ENCODE measurements around the gene PRSS1. TPM values are rescaled to one million over a fixed set of nuclear protein-coding genes. Genes with fewer than 3 reads are reported as not detected.
"Not testable (repeated sequence)": the region's sequence is repeated elsewhere in the genome, so short reads cannot be mapped to it uniquely, and the experiment has no call there.

Gene PRSS1
- total RNA-seq, 1 experiment from 2014 or later, result not detected

DNA sequence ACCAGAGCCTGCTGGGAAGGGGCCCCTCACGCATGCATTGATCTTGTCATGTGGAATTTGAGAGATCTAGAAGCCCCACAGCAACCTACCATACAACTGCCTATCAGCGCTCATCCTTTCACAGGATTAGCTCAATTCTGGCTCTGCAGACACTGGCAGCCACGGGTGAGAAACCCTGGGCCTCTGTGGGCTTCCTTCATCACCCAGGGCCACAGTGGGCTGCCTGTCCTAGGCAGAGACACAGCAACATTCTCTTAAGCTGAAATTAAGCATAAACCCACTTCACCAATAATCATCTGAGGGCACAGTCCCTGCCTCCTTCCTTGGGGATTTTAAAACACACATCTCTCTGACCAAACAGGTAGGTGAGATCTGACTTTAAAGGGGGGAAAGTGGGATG lies 18.2 kb downstream of the PRSS1 start:
- Mint-ChIP-seq H3K36me3 (ENCODE audit: insufficient read depth, unreplicated experiment) (no peaks in the 10 kb centered on the region), H3K4me1 (ENCODE audit: insufficient read depth, unreplicated experiment) (no peaks in the 10 kb centered on the region), H3K4me3 (ENCODE audit: unreplicated experiment) (no peak overlapping the region), H3K9me3 (ENCODE audit: unreplicated experiment) (no peaks in the 10 kb centered on the region), H3K27ac (ENCODE audit: low read depth, unreplicated experiment) (no peak overlapping the region), H3K27me3 (ENCODE audit: insufficient read depth, unreplicated experiment) (peaks cover 86% of the 10 kb centered on the region)
- intact Hi-C loops (cut with micrococcal nuclease), result no loop called here
- BruUV-seq (replicated peaks), result no TSS peak
- DNase-seq (ENCODE audit: unreplicated experiment), result no peak
- ChIA-PET POLR2A (no interaction called here), CTCF (interaction anchor here (0.7 to 2.7 kb wide), 3 partner anchors 16 to 791 kb away, joined by 3 to 9 read pairs (median 4); no protein-coding TSS in a partner anchor)
- TF ChIP-seq CTCF (IDR thresholded peaks at IDR 0.05; ENCODE audit: unreplicated experiment), result no peak

GRCh38 chr7:142767861-142768260 lies 18.6 kb downstream of the PRSS1 start:
- Mint-ChIP-seq H3K4me1 (ENCODE audit: insufficient read depth, unreplicated experiment) (no peaks in the 10 kb centered on the region), H3K4me3 (ENCODE audit: unreplicated experiment) (no peak overlapping the region), H3K36me3 (ENCODE audit: insufficient read depth, unreplicated experiment) (no peaks in the 10 kb centered on the region), H3K9me3 (ENCODE audit: unreplicated experiment) (no peaks in the 10 kb centered on the region), H3K27ac (ENCODE audit: low read depth, unreplicated experiment) (no peak overlapping the region), H3K27me3 (ENCODE audit: insufficient read depth, unreplicated experiment) (peaks cover 82% of the 10 kb centered on the region)
- intact Hi-C loops (cut with micrococcal nuclease), result no loop called here
- no peak for DNase-seq (ENCODE audit: unreplicated experiment)
- TF ChIP-seq CTCF (IDR thresholded peaks at IDR 0.05; ENCODE audit: unreplicated experiment), result no peak
- POLR2A ChIA-PET, result no interaction called here
- CTCF ChIA-PET, result interaction anchor here (0.7 to 5.8 kb wide), 4 partner anchors 15 to 792 kb away, joined by 3 to 35 read pairs (median 6); no protein-coding TSS in a partner anchor
- BruUV-seq (replicated peaks), result no TSS peak

GRCh38 chr7:142768885-142769284 lies 19.6 kb downstream of the PRSS1 start:
- H3K36me3 Mint-ChIP-seq (ENCODE audit: insufficient read depth, unreplicated experiment); intact Hi-C loops (cut with micrococcal nuclease); BruUV-seq (replicated peaks); DNase-seq (ENCODE audit: unreplicated experiment); H3K27ac Mint-ChIP-seq (ENCODE audit: low read depth, unreplicated experiment); H3K9me3 Mint-ChIP-seq (ENCODE audit: unreplicated experiment); H3K4me1 Mint-ChIP-seq (ENCODE audit: insufficient read depth, unreplicated experiment); H3K4me3 Mint-ChIP-seq (ENCODE audit: unreplicated experiment); POLR2A ChIA-PET: not testable (repeated sequence)
- H3K27me3 Mint-ChIP-seq (ENCODE audit: insufficient read depth, unreplicated experiment), result peaks cover 82% of the 10 kb centered on the region
- CTCF ChIA-PET, result interaction anchor here (5.8 kb wide), 1 partner anchor 14 kb away, joined by 35 read pairs; no protein-coding TSS in a partner anchor

DNA sequence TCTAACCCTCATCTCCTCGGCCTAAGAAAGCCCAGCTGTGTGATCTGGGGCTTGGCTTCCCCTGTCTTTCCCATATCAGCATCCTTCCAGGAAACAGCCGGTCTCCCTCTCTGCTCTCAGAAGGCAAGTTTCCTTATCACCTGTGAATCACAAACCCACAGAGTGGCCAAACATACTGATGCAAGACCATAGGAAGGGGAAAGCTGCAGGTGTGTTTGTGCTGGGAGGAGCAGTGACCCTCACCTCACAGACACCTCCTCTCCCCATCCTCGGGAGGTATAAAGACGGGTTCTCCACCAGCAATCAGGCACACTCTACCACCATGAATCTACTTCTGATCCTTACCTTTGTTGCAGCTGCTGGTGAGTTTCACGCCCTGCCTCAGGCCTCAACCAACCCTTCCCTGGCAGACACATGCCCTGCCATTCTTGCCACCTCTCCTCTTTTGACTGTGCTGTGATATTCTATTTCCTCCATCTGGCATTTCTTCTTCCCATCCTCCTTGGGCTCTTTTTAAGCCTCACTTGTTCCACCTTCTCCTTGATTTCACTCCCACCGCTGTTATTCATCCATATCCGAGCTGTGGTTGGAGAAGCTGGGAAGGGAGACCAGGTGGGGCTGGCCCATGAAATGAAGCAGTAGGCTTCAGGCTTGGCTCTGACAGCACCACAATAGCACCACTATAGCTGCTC lies 21.5 kb downstream of the PRSS1 start, which contains the start of gene PRSS2:
PRSS2 (plus strand) TSS at position 310 of the 692 bp plus-strand sequence; CDS start at position 323, 13 bp downstream.
- BruUV-seq (replicated peaks), result no TSS peak
- no peak for DNase-seq (ENCODE audit: unreplicated experiment)
- no peak within 1 kb of the TSS for H3K27ac Mint-ChIP-seq (ENCODE audit: low read depth, unreplicated experiment)

More for the DNA sequence above, 21.5 kb downstream of the PRSS1 start, which contains the start of gene PRSS2:
- ChIA-PET CTCF (interaction anchor here (0.7 to 5.8 kb wide), 7 partner anchors 12 to 292 kb away, joined by 3 to 35 read pairs (median 4); no protein-coding TSS in a partner anchor), POLR2A (no interaction called here)
- H3K4me3 Mint-ChIP-seq (ENCODE audit: unreplicated experiment), result no peak within 1 kb of the TSS
- no peaks in the 10 kb centered on the region for H3K36me3 Mint-ChIP-seq (ENCODE audit: insufficient read depth, unreplicated experiment)
- no peak for TF ChIP-seq CTCF (IDR thresholded peaks at IDR 0.05; ENCODE audit: unreplicated experiment)
- H3K27me3 Mint-ChIP-seq (ENCODE audit: insufficient read depth, unreplicated experiment), result peaks cover 66% of the 10 kb centered on the region
- H3K4me1 Mint-ChIP-seq (ENCODE audit: insufficient read depth, unreplicated experiment), result peaks cover 8% of the 10 kb centered on the region
- no peaks in the 10 kb centered on the region for H3K9me3 Mint-ChIP-seq (ENCODE audit: unreplicated experiment)
- intact Hi-C loops (cut with micrococcal nuclease), result no loop called here
